ENCODE data around the gene KLHL3.

GRCh38 chr5:137672001-137672400, 63.9 kb downstream of the KLHL3 start:
- TF ChIP-seq CTCF (IDR thresholded peaks at IDR 0.05) (no peak), POLR2A (IDR thresholded peaks at IDR 0.05) (no peak)

Measured in esophagus squamous epithelium (tissue), 4 donors.